Activated naive CD8-positive, alpha-beta T cell (primary cell): ENCODE data around the gene LYPD6B.
"Not testable (repeated sequence)": the region's sequence is repeated elsewhere in the genome, so short reads cannot be mapped to it uniquely, and the experiment has no call there.

Experiments
- H3K27ac Mint-ChIP-seq: one replicate; pipeline ENCODE4 v1.8.0; 2021; ENCODE audit warnings: mixed read lengths
- H3K27me3 Mint-ChIP-seq: one replicate; pipeline ENCODE4 v1.8.0; 2021; ENCODE audit warnings: mixed read lengths
- H3K36me3 Mint-ChIP-seq: one replicate; pipeline ENCODE4 v1.8.0; 2021; ENCODE audit warnings: mixed read lengths
- H3K4me1 Mint-ChIP-seq: one replicate; pipeline ENCODE4 v1.8.0; 2021; ENCODE audit warnings: low read depth, mixed read lengths
- H3K4me3 Mint-ChIP-seq: one replicate; pipeline ENCODE4 v1.8.0; 2021; ENCODE audit warnings: mild to moderate bottlenecking, mixed read lengths
- H3K9me3 Mint-ChIP-seq: one replicate; pipeline ENCODE4 v1.8.0; 2021; ENCODE audit warnings: low read depth, mixed read lengths

Gene LYPD6B

DNA sequence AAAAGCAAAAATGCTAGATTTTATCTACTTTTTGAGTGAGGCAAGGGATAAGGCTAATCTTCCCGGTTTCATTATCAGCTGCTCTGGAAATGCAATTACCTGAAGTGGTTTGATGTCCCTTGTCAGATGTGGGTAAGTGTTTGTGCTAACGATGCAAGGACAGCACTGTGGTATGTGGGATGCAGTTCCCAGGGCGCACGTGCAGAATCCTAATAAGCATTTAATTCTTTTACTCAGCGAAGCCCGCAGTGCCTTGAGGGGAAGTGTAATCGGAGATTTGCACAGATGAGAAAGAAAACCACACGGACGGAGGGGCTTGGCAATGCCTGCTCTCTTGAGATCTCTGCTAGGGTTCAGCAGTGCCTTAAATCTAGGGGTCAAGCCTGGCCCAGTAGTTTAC lies 183.4 kb downstream of the LYPD6B start:
- peaks cover 11% of the 10 kb centered on the region for H3K27me3 Mint-ChIP-seq
- no peaks in the 10 kb centered on the region for H3K4me1 Mint-ChIP-seq

DNA sequence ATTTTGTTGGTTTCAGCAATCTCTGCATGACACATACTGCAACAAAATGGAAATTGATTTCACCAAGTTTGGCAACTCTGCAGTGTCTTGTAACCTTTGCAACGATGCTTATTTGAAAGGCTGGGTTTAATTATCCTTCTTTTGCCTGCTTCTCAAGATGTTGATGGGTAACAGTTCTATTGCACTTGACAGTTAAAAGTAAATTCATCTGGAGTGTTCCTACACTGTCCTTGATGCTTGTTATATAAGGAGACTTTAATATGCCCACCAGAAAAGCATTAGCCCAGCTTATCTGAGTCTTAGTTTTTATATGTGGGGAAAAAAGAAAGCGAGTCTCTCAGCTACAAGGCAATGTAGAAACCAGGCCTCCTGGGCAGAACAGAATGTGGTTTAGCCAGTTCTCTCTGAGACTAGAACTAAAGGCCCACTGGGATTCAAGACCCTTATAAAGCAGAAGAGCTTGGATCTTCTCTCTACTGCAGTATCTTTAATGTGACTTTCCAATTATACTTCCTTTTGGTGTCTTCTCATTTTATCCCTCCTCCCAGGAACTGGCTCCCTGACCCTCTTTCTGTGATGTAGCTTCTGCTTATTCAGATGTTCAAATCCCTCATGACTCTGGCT lies 185.1 kb downstream of the LYPD6B start:
- Mint-ChIP-seq H3K9me3 (no peaks in the 10 kb centered on the region), H3K4me3 (no peak overlapping the region), H3K27ac (no peak overlapping the region), H3K27me3 (peaks cover 19% of the 10 kb centered on the region), H3K36me3 (no peaks in the 10 kb centered on the region), H3K4me1 (no peaks in the 10 kb centered on the region)

More for the DNA sequence above, 183.4 kb downstream of the LYPD6B start:
- Mint-ChIP-seq H3K36me3 (no peaks in the 10 kb centered on the region), H3K4me3 (no peak overlapping the region), H3K9me3 (no peaks in the 10 kb centered on the region), H3K27ac (no peak overlapping the region)

DNA sequence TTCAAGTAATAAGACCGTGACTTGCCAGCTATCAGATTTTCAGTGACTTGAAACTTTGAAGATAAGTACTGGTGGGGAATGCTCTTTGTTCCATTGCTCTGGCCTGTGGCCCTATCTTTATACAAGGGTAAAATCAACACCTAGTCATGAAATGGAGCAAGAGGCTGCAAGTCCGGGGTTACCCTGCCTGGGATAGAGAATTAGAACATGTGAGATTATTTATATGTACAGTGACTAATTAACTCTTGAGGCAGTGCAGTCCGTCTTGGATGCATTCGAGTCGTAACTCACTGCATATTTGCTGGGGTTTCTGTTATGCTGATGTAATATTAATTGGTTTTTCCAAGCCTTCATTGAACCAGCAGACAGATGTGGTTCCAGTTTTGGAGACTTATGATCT lies 186.0 kb downstream of the LYPD6B start:
- H3K27me3 Mint-ChIP-seq: peaks cover 22% of the 10 kb centered on the region
- no peaks in the 10 kb centered on the region for H3K36me3 Mint-ChIP-seq
- H3K4me1 Mint-ChIP-seq: no peaks in the 10 kb centered on the region
- no peak overlapping the region for H3K4me3 Mint-ChIP-seq
- no peak overlapping the region for H3K27ac Mint-ChIP-seq
- no peaks in the 10 kb centered on the region for H3K9me3 Mint-ChIP-seq

DNA sequence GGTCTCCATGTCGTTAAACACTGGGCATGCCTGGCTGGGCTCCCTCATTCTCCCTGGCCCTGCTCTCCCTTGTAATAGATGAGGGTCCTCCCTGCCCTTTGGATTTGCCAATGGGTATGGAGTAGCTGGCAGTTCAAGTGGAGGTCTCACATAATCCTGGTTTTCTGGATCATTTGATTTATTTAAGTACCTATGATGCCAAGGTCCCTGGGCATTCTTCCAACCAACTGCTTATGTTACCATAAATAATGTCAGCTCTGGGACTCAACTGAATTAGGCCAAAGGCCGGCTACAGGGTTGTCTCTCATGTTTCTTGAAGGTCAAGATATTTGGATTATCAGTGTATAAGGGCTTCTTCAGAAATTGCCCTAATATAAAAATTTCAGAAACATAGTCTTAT lies 186.9 kb downstream of the LYPD6B start:
- Mint-ChIP-seq H3K9me3 (no peaks in the 10 kb centered on the region), H3K27ac (no peak overlapping the region), H3K27me3 (peaks cover 24% of the 10 kb centered on the region), H3K4me1 (no peaks in the 10 kb centered on the region), H3K36me3 (no peaks in the 10 kb centered on the region), H3K4me3 (no peak overlapping the region)

DNA sequence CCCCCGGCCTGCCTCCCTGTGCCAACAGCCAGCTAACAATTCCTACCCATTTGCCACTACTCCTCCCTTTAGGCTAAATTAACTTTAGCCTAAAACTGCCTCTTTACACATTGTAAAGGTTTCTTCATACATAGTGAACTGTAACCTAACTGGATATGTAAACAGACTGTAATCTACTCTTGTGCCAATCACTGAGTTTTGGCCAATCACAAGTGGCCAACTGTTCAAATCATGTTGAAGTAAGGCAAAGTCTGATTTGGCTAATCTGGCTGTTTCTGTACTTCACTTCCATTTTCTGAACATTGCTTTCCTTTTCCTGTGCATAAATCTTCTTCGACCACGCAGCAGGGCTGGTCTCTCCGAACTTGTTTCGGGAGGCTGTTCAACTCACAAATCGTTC lies 188.3 kb downstream of the LYPD6B start:
- no peak overlapping the region for H3K27ac Mint-ChIP-seq
- H3K4me1 Mint-ChIP-seq: no peaks in the 10 kb centered on the region
- H3K27me3 Mint-ChIP-seq: peaks cover 24% of the 10 kb centered on the region
- no peak overlapping the region for H3K4me3 Mint-ChIP-seq
- no peaks in the 10 kb centered on the region for H3K9me3 Mint-ChIP-seq
- H3K36me3 Mint-ChIP-seq: no peaks in the 10 kb centered on the region

DNA sequence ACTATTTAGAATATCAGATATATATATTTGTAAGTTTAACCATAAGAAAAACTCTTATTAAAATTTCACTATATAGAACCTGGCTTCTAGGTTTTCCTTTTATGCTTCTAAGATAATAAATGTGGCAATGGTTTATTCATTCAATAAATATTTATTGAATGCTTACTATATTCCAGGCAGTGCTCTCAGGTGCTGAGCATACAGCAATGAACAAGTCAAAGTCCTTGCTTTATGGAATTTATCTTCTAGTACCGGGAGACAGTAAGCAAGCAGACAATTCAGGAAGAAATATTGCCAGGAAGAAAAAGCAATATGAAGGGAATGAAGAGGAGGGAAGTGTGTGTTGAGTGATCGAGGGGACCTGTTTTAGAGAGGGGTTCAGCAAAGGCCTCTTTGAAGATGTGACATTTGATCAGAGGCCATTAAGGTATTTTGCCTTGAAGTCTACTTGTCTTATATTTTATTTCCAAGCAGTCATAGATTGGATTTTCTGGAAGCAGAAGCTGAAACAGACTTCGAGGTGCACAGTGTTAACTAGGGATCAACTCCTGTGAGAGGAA lies 197.4 kb downstream of the LYPD6B start:
- H3K4me1 Mint-ChIP-seq: no peaks in the 10 kb centered on the region
- no peaks in the 10 kb centered on the region for H3K36me3 Mint-ChIP-seq
- H3K9me3 Mint-ChIP-seq: no peaks in the 10 kb centered on the region
- H3K4me3 Mint-ChIP-seq: no peak overlapping the region
- H3K27ac Mint-ChIP-seq: no peak overlapping the region
- H3K27me3 Mint-ChIP-seq: peaks cover 2% of the 10 kb centered on the region

DNA sequence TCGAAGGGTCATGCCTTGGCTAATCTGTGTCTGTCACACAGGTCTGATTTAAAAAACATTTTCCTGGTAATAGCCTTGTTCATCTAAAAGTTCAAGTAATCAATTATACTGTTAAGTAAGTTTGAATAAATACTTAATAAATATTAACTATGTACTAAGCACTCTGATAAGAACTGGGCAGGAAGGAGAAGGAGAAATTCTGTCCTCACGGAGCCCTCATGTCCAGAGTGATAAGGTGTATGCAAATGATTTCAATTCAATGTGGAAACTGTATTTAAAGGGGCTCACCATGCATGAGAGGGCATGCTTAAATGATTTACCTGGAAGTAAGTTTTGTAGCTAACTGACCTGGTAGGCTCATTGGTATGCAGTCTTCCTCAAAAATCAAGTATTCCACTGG lies 197.9 kb downstream of the LYPD6B start:
- Mint-ChIP-seq H3K27me3 (peaks cover 2% of the 10 kb centered on the region), H3K36me3 (no peaks in the 10 kb centered on the region), H3K27ac (no peak overlapping the region), H3K4me3 (no peak overlapping the region), H3K9me3 (no peaks in the 10 kb centered on the region), H3K4me1 (no peaks in the 10 kb centered on the region)

DNA sequence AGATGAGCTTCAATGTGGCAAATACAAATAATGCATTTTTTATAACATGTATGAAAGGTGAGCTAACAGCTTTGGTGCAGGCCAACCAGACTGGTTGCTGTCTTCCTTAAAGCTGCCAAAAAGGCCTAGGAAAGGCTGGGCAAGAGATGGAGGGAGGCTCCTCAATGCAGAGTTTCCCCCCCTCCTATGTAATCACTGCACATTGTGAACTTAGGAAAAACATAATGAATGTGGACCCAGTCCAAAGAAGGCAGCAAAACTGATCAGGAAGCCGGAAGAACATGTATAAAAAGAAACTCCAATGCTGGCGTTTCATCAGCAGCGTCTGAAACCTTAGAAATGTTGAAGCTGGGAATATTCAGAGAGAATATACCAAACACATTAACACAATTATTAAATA lies 207.7 kb downstream of the LYPD6B start:
- Mint-ChIP-seq H3K4me1 (no peaks in the 10 kb centered on the region), H3K27me3 (no peaks in the 10 kb centered on the region), H3K9me3 (no peaks in the 10 kb centered on the region), H3K27ac (no peak overlapping the region), H3K36me3 (no peaks in the 10 kb centered on the region), H3K4me3 (no peak overlapping the region)

DNA sequence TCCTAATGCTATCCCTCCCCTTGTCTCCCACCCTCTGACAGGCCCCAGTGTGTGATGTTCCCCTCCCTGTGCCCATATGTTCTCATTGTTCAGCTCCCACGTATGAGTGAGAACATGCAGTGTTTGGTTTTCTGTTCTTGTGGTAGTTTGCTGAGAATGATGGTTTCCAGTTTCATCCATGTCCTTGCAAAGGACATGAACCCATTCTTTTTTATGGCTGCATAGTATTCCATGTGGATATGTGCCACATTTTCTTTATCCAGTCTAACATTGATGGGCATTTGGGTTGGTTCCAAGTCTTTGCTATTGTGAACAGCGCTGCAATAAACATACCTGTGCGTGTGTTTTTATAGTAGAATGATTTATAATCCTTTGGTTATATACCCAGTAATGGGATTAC lies 212.9 kb downstream of the LYPD6B start:
- H3K27me3 Mint-ChIP-seq, H3K4me3 Mint-ChIP-seq, H3K27ac Mint-ChIP-seq, H3K4me1 Mint-ChIP-seq, H3K36me3 Mint-ChIP-seq, H3K9me3 Mint-ChIP-seq: not testable (repeated sequence)

DNA sequence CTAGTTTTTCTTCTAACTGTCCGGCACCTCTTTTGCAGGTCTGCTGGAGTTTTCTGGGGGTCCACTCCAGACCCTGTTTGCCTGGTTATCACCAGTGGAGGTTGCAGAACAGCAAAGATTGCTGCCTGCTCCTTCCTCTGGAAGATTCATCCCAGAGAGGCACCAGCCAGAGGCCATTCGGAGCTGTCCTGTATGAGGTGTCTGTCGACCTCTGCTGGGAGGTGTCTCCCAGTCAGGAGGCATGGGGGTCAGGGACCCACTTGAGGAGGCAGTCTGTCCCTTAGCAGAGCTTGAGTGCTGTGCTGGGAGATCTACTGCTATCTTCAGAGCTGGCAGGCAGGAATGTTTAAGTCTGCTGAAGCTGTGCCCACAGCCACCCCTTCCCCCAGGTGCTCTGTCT lies 218.4 kb downstream of the LYPD6B start:
- peaks cover 21% of the 10 kb centered on the region for H3K27me3 Mint-ChIP-seq
- H3K27ac Mint-ChIP-seq, H3K4me3 Mint-ChIP-seq, H3K36me3 Mint-ChIP-seq, H3K9me3 Mint-ChIP-seq, H3K4me1 Mint-ChIP-seq: not testable (repeated sequence)

DNA sequence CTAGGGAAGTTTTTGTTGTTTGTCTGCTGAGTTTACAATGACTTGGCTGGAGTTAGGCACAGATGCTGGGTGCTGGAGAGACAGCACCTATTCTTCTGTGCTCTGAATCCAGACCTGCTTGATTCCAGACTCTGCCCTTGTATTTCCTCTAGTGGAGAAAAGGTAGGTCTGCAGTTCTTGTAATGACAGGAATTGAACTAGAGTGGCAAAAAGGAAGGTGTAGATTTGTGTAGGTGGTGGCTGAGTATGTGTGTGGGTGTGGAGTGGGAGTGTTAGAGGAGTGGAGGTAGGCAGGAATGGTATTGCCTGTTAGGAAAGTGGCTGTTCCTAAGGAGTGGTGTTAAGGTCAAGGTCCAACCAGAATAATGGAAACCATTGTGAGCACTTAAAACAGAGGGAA lies 220.0 kb downstream of the LYPD6B start:
- peaks cover 21% of the 10 kb centered on the region for H3K27me3 Mint-ChIP-seq
- H3K4me1 Mint-ChIP-seq: no peaks in the 10 kb centered on the region
- H3K27ac Mint-ChIP-seq: no peak overlapping the region
- no peak overlapping the region for H3K4me3 Mint-ChIP-seq
- peaks cover 7% of the 10 kb centered on the region for H3K9me3 Mint-ChIP-seq
- H3K36me3 Mint-ChIP-seq: no peaks in the 10 kb centered on the region

DNA sequence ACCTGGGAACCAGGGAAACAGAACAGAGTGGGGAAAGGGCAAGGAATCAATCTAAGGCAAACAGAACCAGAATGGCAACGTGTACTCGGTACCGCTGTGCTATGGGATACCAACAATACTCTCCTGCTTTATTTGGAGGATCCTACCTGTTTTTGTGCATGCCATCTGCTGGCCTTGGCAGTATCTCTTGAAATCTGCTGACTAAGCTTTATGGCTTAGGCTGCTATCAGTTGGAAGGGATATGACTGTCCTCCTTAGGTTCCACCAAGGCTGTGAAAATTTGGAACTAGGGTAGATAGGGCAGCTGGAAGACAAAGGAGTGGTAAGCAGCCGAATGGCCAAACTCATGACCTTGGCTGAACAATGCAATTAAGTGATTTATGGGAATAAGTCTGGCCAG lies 220.6 kb downstream of the LYPD6B start:
- Mint-ChIP-seq H3K36me3 (no peaks in the 10 kb centered on the region), H3K4me3 (no peak overlapping the region), H3K9me3 (peaks cover 7% of the 10 kb centered on the region), H3K4me1 (no peaks in the 10 kb centered on the region), H3K27me3 (peaks cover 21% of the 10 kb centered on the region), H3K27ac (no peak overlapping the region)

DNA sequence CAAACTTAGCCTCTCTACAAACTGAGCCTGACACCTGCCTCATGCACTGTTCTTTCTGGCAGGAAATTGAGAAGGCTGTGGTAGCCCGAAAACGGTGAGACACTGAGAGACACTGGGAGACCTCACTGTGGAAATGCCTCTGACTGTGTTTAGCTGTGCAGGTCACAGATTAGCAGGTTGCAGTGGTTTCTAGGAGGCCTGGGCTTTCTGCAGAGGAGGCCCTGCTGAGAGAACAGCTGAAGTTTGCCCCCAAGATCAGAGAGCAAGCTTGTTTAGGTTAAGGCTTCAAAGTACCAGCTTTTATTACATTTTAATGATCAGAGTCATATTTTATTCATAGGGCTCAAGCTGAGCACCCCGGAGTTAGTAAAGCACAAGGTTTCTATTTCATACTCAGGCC lies 223.2 kb downstream of the LYPD6B start:
- H3K27ac Mint-ChIP-seq: no peak overlapping the region
- no peaks in the 10 kb centered on the region for H3K9me3 Mint-ChIP-seq
- H3K36me3 Mint-ChIP-seq: no peaks in the 10 kb centered on the region
- H3K27me3 Mint-ChIP-seq: peaks cover 24% of the 10 kb centered on the region
- H3K4me1 Mint-ChIP-seq: no peaks in the 10 kb centered on the region
- H3K4me3 Mint-ChIP-seq: no peak overlapping the region
